GM23338 (cell line): ENCODE measurements around the gene TECTA. TPM values are rescaled to one million over a fixed set of nuclear protein-coding genes. Genes with fewer than 3 reads are reported as not detected.

Experiments used
- ATAC-seq: fragments of 200-7000 bp; cut with Tn5 transposase; 3 replicates; pipeline ENCODE4 v1.9.1; 2020
- DNase-seq: peaks from one replicate; pipeline ENCODE4 v3.0.0-alpha.2; 2015; ENCODE audit warnings: low spot score
- H2AFZ ChIP-seq: fragments of 200-600 bp; sonication (generic); 2 replicates; pipeline ENCODE4 v1.8.0; 2016; ENCODE audit warnings: antibody characterized with exemption, mild to moderate bottlenecking, moderate library complexity
- H3F3A ChIP-seq: fragments of 200-600 bp; sonication (generic); replicated peaks from 2 replicates; pipeline ENCODE4 v1.8.0; 2017; ENCODE audit warnings: antibody characterized with exemption, mixed run types, low read depth
- H3K27ac ChIP-seq: fragments of 200-600 bp; sonication (generic); 2 replicates; pipeline ENCODE4 v1.6.1; 2016; ENCODE audit warnings: low read depth
- H3K27me3 ChIP-seq: fragments of 200-600 bp; sonication (generic); 2 replicates; pipeline ENCODE4 v1.8.0; 2016; ENCODE audit warnings: mild to moderate bottlenecking, mixed run types, moderate library complexity; ENCODE audit not compliant: insufficient read depth
- H3K36me3 ChIP-seq: fragments of 200-600 bp; sonication (generic); 2 replicates; pipeline ENCODE4 v1.8.0; 2016; ENCODE audit warnings: mild to moderate bottlenecking; ENCODE audit not compliant: insufficient read depth
- H3K4me1 ChIP-seq: fragments of 200-600 bp; sonication (generic); 2 replicates; pipeline ENCODE4 v1.8.0; 2016; ENCODE audit warnings: mild to moderate bottlenecking, moderate library complexity; ENCODE audit not compliant: insufficient read depth
- H3K4me2 ChIP-seq: fragments of 200-600 bp; sonication (generic); 2 replicates; pipeline ENCODE4 v1.7.1; 2017; ENCODE audit warnings: mixed run types
- H3K4me3 ChIP-seq: fragments of 200-600 bp; sonication (generic); 2 replicates; pipeline ENCODE4 v1.6.1; 2016; ENCODE audit warnings: mixed run types
- H3K79me2 ChIP-seq: fragments of 200-600 bp; sonication (generic); replicated peaks from 2 replicates; pipeline ENCODE4 v1.8.0; 2017; ENCODE audit warnings: mild to moderate bottlenecking; ENCODE audit not compliant: insufficient read depth
- H3K9me2 ChIP-seq: fragments of 200-600 bp; sonication (generic); 2 replicates; pipeline ENCODE4 v1.8.0; 2017; ENCODE audit not compliant: insufficient read depth
- H4K20me1 ChIP-seq: fragments of 200-600 bp; sonication (generic); replicated peaks from 2 replicates; pipeline ENCODE4 v1.8.0; 2017; ENCODE audit warnings: mild to moderate bottlenecking; ENCODE audit not compliant: insufficient read depth
- H3K27ac Mint-ChIP-seq: 2 replicates; pipeline ENCODE4 v1.8.0; 2020; ENCODE audit warnings: inconsistent platforms, mild to moderate bottlenecking, moderate library complexity, mixed read lengths
- H3K27me3 Mint-ChIP-seq: 3 replicates; pipeline ENCODE4 v1.8.0; 2022; ENCODE audit warnings: low read depth, mild to moderate bottlenecking, moderate library complexity, mixed read lengths, inconsistent platforms; ENCODE audit not compliant: insufficient read depth, poor library complexity
- H3K36me3 Mint-ChIP-seq: 3 replicates; pipeline ENCODE4 v1.8.0; 2021; ENCODE audit warnings: low read depth, mild to moderate bottlenecking, inconsistent platforms, moderate library complexity, mixed read lengths
- H3K4me1 Mint-ChIP-seq: 3 replicates; pipeline ENCODE4 v1.8.0; 2020; ENCODE audit warnings: mild to moderate bottlenecking, inconsistent platforms, mixed read lengths
- H3K4me3 Mint-ChIP-seq: 3 replicates; pipeline ENCODE4 v1.8.0; 2021; ENCODE audit warnings: moderate library complexity, mild to moderate bottlenecking, inconsistent platforms, mixed read lengths
- H3K9me3 Mint-ChIP-seq: 3 replicates; pipeline ENCODE4 v1.8.0; 2020; ENCODE audit warnings: moderate library complexity, mild to moderate bottlenecking, inconsistent platforms, mixed read lengths
- CREB1 ChIP-seq: fragments of 250-450 bp; sonication (Bioruptor Pico); IDR thresholded peaks from 2 replicates; pipeline ENCODE4 v1.5.0; 2020; ENCODE audit warnings: low read depth, mild to moderate bottlenecking, moderate library complexity
- CTCF ChIP-seq, 2 experiments: fragments of 200-600 bp in 1 of 2; sonication (generic) in 1 of 2; conservative IDR thresholded peaks; 2 replicates each; pipeline versions ENCODE4 v1.5.1 to v1.6.1; 2016 to 2017; ENCODE audit warnings: antibody characterized with exemption in 2 of 2, low read depth in 2 of 2, mild to moderate bottlenecking in 2 of 2, moderate library complexity in 1 of 2
- ETS1 ChIP-seq: IDR thresholded peaks from 2 replicates; pipeline ENCODE4 v1.6.1; 2016; ENCODE audit warnings: antibody characterized with exemption
- EZH2 ChIP-seq: fragments of 200-600 bp; sonication (generic); IDR thresholded peaks from one replicate; pipeline ENCODE4 v1.8.0; 2017; ENCODE audit warnings: antibody characterized with exemption, mild to moderate bottlenecking, low read depth; ENCODE audit not compliant: unreplicated experiment
- EZH2phosphoT487 ChIP-seq: fragments of 200-600 bp; sonication (generic); IDR thresholded peaks from one replicate; pipeline ENCODE4 v1.8.1; 2018; ENCODE audit warnings: antibody characterized with exemption; ENCODE audit not compliant: unreplicated experiment
- JUNB ChIP-seq: IDR thresholded peaks from one replicate; pipeline ENCODE4 v1.6.1; 2016; ENCODE audit warnings: antibody characterized with exemption; ENCODE audit not compliant: unreplicated experiment
- NANOG ChIP-seq: IDR thresholded peaks from 2 replicates; pipeline ENCODE4 v1.6.1; 2016; ENCODE audit warnings: antibody characterized with exemption, borderline replicate concordance
- POLR2AphosphoS5 ChIP-seq: IDR thresholded peaks from 2 replicates; pipeline ENCODE4 v1.6.1; 2016; ENCODE audit warnings: antibody characterized with exemption, low read depth
- REST ChIP-seq: IDR thresholded peaks from one replicate; pipeline ENCODE4 v1.6.1; 2018; ENCODE audit warnings: antibody characterized with exemption; ENCODE audit not compliant: unreplicated experiment
- ZNF114 ChIP-seq: fragments of 250-450 bp; sonication (Bioruptor Pico); IDR thresholded peaks from 2 replicates; pipeline ENCODE4 v1.5.0; 2020; ENCODE audit warnings: mild to moderate bottlenecking, moderate library complexity
- ZNF331 ChIP-seq: fragments of 250-450 bp; sonication (Bioruptor Pico); IDR thresholded peaks from 2 replicates; pipeline ENCODE4 v1.5.0; 2020; ENCODE audit warnings: low read depth, mild to moderate bottlenecking, moderate library complexity
- polyA plus RNA-seq: library from polyadenylated mRNA; unstranded; fragments of >200 nt; fragmentation: Nextera tagmentation; extraction: Ambion mirVana; gene quantifications from 2 replicates; pipeline ENCODE4 v1.2.1, GENCODE V29; 2016
- total RNA-seq: library from RNA; depleted of rRNA; stranded (reverse); fragments of >200 nt; shearing (Covaris generic); gene quantifications from 2 replicates; pipeline ENCODE4 v1.2.3, GENCODE V29; 2014

TECTA gene
- total and polyA plus RNA-seq, 2 experiments from 2014 or later: 0.34 to 0.69 TPM

GRCh38 chr11:121091492-121092152, 9.4 kb upstream of the TECTA start:
- no peaks in the 10 kb centered on the region for H3K36me3 Mint-ChIP-seq
- no peak for ATAC-seq

More at GRCh38 chr11:121091492-121092152, 9.4 kb upstream of the TECTA start:
- Histone ChIP-seq H3K9me2 (peaks cover 27% of the 10 kb centered on the region), H4K20me1 (no peaks in the 10 kb centered on the region), H3K4me1 (no peaks in the 10 kb centered on the region), H3K27me3 (no peaks in the 10 kb centered on the region), H3K36me3 (no peaks in the 10 kb centered on the region), H3K27ac (no peak overlapping the region), H3K4me2 (no peak overlapping the region), H3K79me2 (no peaks in the 10 kb centered on the region), H3F3A (no peaks in the 10 kb centered on the region), H3K4me3 (no peak overlapping the region), H2AFZ (no peak overlapping the region)
- H3K27me3 Mint-ChIP-seq: no peaks in the 10 kb centered on the region
- H3K9me3 Mint-ChIP-seq: no peaks in the 10 kb centered on the region
- DNase-seq: no peak
- no peak overlapping the region for H3K27ac Mint-ChIP-seq
- TF ChIP-seq CTCF (conservative IDR thresholded peaks at IDR 0.05; ENCODE audit: low read depth in 2 of 2) (no peak), EZH2 (no peak), JUNB (no peak), ZNF331 (CRISPR knock-in tag) (no peak), CREB1 (CRISPR knock-in tag) (no peak), NANOG (no peak), ZNF114 (CRISPR knock-in tag) (no peak), REST (no peak), EZH2phosphoT487 (no peak), POLR2AphosphoS5 (no peak), ETS1 (no peak)
- H3K4me1 Mint-ChIP-seq: no peaks in the 10 kb centered on the region
- H3K4me3 Mint-ChIP-seq: no peak overlapping the region
